ENCODE results near the gene BCAS3.

- TF ChIP-seq CTCF (IDR thresholded peaks at IDR 0.05; ENCODE audit: insufficient read depth, low read depth, low read length), result no peak
- no peak for TF ChIP-seq EZH2 (IDR thresholded peaks at IDR 0.05; ENCODE audit: insufficient read depth, low read length)
Measured at GRCh38 chr17:61363601-61364462, 686.2 kb downstream of the BCAS3 start.
